Endodermal cell (in vitro differentiated cells): ENCODE measurements around the gene EPSTI1. TPM values are rescaled to one million over a fixed set of nuclear protein-coding genes. Genes with fewer than 3 reads are reported as not detected.

Experiments used
- DNase-seq: peaks from one replicate; pipeline ENCODE4 v3.0.0-alpha.2; 2017
- H3K27ac ChIP-seq: 2 replicates; pipeline ENCODE4 v1.5.1; 2013; ENCODE audit warnings: mild to moderate bottlenecking, low read depth, low read length, moderate library complexity
- H3K27me3 ChIP-seq: 2 replicates; pipeline ENCODE4 v1.6.1; 2013; ENCODE audit warnings: mild to moderate bottlenecking, low read length, moderate library complexity; ENCODE audit not compliant: insufficient read depth, control insufficient read depth, poor library complexity, severe bottlenecking
- H3K36me3 ChIP-seq: 2 replicates; pipeline ENCODE4 v1.7.0; 2013; ENCODE audit warnings: mild to moderate bottlenecking, low read length, moderate library complexity; ENCODE audit not compliant: control insufficient read depth, insufficient read depth
- H3K4me1 ChIP-seq: one replicate; pipeline ENCODE4 v1.7.0; 2013; ENCODE audit warnings: low read length; ENCODE audit not compliant: control insufficient read depth, insufficient read depth
- H3K4me3 ChIP-seq: 2 replicates; pipeline ENCODE4 v1.5.1; 2013; ENCODE audit warnings: mild to moderate bottlenecking, low read length, moderate library complexity
- H3K9ac ChIP-seq: 2 replicates; pipeline ENCODE4 v1.6.1; 2013; ENCODE audit warnings: mild to moderate bottlenecking, low read length, moderate library complexity; ENCODE audit not compliant: poor library complexity, severe bottlenecking; ENCODE audit errors: extremely low read depth
- H3K9me3 ChIP-seq: 2 replicates; pipeline ENCODE4 v1.6.1; 2013; ENCODE audit warnings: mild to moderate bottlenecking, low read length, moderate library complexity; ENCODE audit not compliant: control insufficient read depth
- H3K27ac Mint-ChIP-seq: 2 replicates; pipeline ENCODE4 v1.8.0; 2020; ENCODE audit warnings: mixed read lengths
- H3K27me3 Mint-ChIP-seq: 2 replicates; pipeline ENCODE4 v1.8.0; 2021; ENCODE audit warnings: mild to moderate bottlenecking, mixed read lengths; ENCODE audit not compliant: insufficient read depth
- H3K36me3 Mint-ChIP-seq: 2 replicates; pipeline ENCODE4 v1.8.0; 2020; ENCODE audit warnings: low read depth, mixed read lengths
- H3K4me1 Mint-ChIP-seq: 2 replicates; pipeline ENCODE4 v1.8.0; 2020; ENCODE audit warnings: mixed read lengths
- H3K4me3 Mint-ChIP-seq: 2 replicates; pipeline ENCODE4 v1.8.0; 2020; ENCODE audit warnings: mild to moderate bottlenecking, moderate library complexity, mixed read lengths
- H3K9me3 Mint-ChIP-seq: 2 replicates; pipeline ENCODE4 v1.8.0; 2020; ENCODE audit warnings: mild to moderate bottlenecking, mixed read lengths
- WGBS, 2 experiments: methylation state at CpG; one replicate each; pipeline versions ENCODE4 v1.1.5 to v1.1.7; 2013; ENCODE audit warnings: missing lambda C conversion rate in 2 of 2, mixed read lengths in 1 of 2; ENCODE audit not compliant: insufficient coverage in 1 of 2, insufficient read length in 1 of 2; 5-methylcytosine and 5-hydroxymethylcytosine counted together
- total RNA-seq, 2 donors: library from RNA; stranded (reverse); fragmentation: NEBNext Ultra II Directional in 1 of 2; extraction: Animal tissue kit (Norgen Biotek cat#: 25700) in 1 of 2; gene quantifications; 2 replicates in 1 of 2; 3 replicates in 1 of 2; pipeline ENCODE4 v1.2.1, GENCODE V29; 2021
- TF ChIP-seq, protein P1 (sequence below): fragments of 200-600 bp; sonication (generic); conservative IDR thresholded peaks from 2 replicates; pipeline ENCODE4 v1.5.0; 2021; ENCODE audit warnings: antibody characterized with exemption, mild to moderate bottlenecking

EPSTI1 gene
- total RNA-seq, 2 donors from 2014 or later, result 33.8 to 101 TPM

DNA sequence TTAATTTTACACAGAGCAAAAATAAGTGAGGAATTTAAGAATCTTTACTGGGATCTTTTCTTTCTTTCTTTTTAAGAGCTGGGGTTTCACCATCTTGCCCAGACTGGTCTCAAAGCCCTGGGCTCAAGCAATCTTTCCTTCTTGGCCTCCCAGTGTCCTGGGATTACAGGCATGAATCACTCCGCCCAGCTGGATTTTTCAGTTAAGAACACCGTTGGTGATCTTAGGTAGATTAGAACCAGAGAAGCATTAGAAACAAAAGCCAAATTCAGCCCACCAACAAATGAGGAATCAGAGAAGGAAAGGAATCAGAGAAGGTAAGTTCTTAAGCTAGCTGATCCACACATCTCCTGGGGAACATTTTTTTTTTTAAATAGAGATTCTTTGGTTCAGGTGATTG lies 34.2 kb downstream of the EPSTI1 start:
- Histone ChIP-seq H3K9me3 (peaks cover under 1% of the 10 kb centered on the region), H3K27me3 (no peaks in the 10 kb centered on the region), H3K9ac (no peak overlapping the region), H3K4me1 (peaks cover 2% of the 10 kb centered on the region), H3K27ac (no peak overlapping the region), H3K36me3 (peaks cover 95% of the 10 kb centered on the region), H3K4me3 (no peak overlapping the region)
- peaks cover 66% of the 10 kb centered on the region for H3K36me3 Mint-ChIP-seq
- H3K9me3 Mint-ChIP-seq, result no peaks in the 10 kb centered on the region
- H3K27me3 Mint-ChIP-seq, result no peaks in the 10 kb centered on the region
- WGBS, 2 experiments, result 63 to 80% methylated on average over 1 to 2 of the region's 2 CpGs
- peaks cover 8% of the 10 kb centered on the region for H3K4me1 Mint-ChIP-seq
- no peak overlapping the region for H3K4me3 Mint-ChIP-seq
- no peak for DNase-seq
- TF ChIP-seq, protein P1, sequence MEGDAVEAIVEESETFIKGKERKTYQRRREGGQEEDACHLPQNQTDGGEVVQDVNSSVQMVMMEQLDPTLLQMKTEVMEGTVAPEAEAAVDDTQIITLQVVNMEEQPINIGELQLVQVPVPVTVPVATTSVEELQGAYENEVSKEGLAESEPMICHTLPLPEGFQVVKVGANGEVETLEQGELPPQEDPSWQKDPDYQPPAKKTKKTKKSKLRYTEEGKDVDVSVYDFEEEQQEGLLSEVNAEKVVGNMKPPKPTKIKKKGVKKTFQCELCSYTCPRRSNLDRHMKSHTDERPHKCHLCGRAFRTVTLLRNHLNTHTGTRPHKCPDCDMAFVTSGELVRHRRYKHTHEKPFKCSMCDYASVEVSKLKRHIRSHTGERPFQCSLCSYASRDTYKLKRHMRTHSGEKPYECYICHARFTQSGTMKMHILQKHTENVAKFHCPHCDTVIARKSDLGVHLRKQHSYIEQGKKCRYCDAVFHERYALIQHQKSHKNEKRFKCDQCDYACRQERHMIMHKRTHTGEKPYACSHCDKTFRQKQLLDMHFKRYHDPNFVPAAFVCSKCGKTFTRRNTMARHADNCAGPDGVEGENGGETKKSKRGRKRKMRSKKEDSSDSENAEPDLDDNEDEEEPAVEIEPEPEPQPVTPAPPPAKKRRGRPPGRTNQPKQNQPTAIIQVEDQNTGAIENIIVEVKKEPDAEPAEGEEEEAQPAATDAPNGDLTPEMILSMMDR, result no peak
- no peak overlapping the region for H3K27ac Mint-ChIP-seq

DNA sequence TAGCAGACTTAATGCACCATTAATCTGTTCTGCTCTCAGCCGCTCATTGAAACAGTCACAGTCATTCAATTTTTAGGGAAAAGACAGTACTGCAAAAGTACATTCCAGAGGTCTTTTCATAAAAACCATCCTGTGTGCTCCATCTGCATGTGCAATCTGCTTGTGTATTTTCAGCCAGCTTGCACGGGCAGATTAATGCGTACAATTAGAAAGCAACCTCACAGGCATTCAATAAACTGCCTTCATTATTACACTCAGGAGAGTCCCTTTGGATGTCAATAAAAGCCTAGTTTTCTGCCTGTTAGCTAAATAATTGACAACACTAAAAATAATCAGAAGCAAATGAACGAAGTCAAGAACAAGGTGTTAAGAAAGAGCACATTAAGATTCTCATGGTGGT lies 41.9 kb downstream of the EPSTI1 start:
- WGBS, 2 experiments, result 91 to 93% methylated on average over 4 of the region's 4 CpGs
- Histone ChIP-seq H3K36me3 (peaks cover 86% of the 10 kb centered on the region), H3K9me3 (peaks cover 25% of the 10 kb centered on the region), H3K4me3 (no peak overlapping the region), H3K27me3 (no peaks in the 10 kb centered on the region), H3K27ac (no peak overlapping the region), H3K9ac (no peak overlapping the region), H3K4me1 (no peaks in the 10 kb centered on the region)
- peaks cover 7% of the 10 kb centered on the region for H3K27me3 Mint-ChIP-seq
- peaks cover 60% of the 10 kb centered on the region for H3K36me3 Mint-ChIP-seq
- TF ChIP-seq, protein P1, result no peak
- H3K4me3 Mint-ChIP-seq, result no peak overlapping the region
- H3K9me3 Mint-ChIP-seq, result peaks cover 11% of the 10 kb centered on the region
- DNase-seq, result no peak
- no peaks in the 10 kb centered on the region for H3K4me1 Mint-ChIP-seq
- H3K27ac Mint-ChIP-seq, result no peak overlapping the region

DNA sequence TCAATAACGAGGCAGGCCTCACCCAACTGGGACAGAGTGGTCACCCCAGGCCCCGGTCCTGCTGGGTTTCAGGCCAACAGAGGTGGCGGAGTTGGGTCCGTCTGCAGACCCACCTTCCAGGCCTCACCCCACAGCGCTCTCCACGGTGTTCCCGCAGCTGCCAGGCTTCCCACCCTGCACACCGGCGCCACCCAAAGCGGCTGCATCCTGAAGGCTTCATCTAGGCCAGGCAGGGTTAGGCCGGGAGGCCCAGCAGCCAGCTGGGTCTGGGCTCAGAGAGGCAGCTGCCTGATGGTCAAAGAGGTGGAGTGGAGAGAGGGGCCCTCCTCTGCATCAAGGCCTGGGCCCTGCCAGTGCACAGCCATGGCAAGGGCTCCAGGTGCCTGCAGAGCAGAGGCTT lies 44.1 kb downstream of the EPSTI1 start:
- Mint-ChIP-seq H3K9me3 (peaks cover 31% of the 10 kb centered on the region), H3K36me3 (peaks cover 71% of the 10 kb centered on the region), H3K27ac (no peak overlapping the region), H3K4me3 (no peak overlapping the region), H3K4me1 (peaks cover 5% of the 10 kb centered on the region), H3K27me3 (peaks cover 7% of the 10 kb centered on the region)
- TF ChIP-seq, protein P1, result no peak
- H3K36me3 ChIP-seq, result peaks cover 86% of the 10 kb centered on the region
- peak; percentile 44 for DNase-seq
- H3K27ac ChIP-seq, result no peak overlapping the region
- H3K4me1 ChIP-seq, result no peaks in the 10 kb centered on the region
- 90 to 96% methylated on average over 2 to 11 of the region's 11 CpGs for WGBS, 2 experiments
- no peaks in the 10 kb centered on the region for H3K27me3 ChIP-seq
- H3K4me3 ChIP-seq, result no peak overlapping the region
- H3K9ac ChIP-seq, result no peak overlapping the region
- H3K9me3 ChIP-seq, result peaks cover 43% of the 10 kb centered on the region
